BLaER1 (cell line): Measurements from ENCODE around the gene JAM2.

Experiments used
- H3K27ac ChIP-seq: shearing (Covaris generic); formaldehyde crosslinking; 2 replicates; pipeline ENCODE4 v1.8.1; 2022
- H3K27me3 ChIP-seq: shearing (Covaris generic); formaldehyde crosslinking; 2 replicates; pipeline ENCODE4 v1.8.1; 2022
- H3K36me3 ChIP-seq: shearing (Covaris generic); formaldehyde crosslinking; 2 replicates; pipeline ENCODE4 v1.8.1; 2022
- H3K4me1 ChIP-seq: shearing (Covaris generic); formaldehyde crosslinking; 2 replicates; pipeline ENCODE4 v1.8.1; 2022
- H3K4me2 ChIP-seq: shearing (Covaris generic); formaldehyde crosslinking; 2 replicates; pipeline ENCODE4 v1.8.1; 2022
- H3K4me3 ChIP-seq: shearing (Covaris generic); formaldehyde crosslinking; 2 replicates; pipeline ENCODE4 v1.8.1; 2022
- H3K9ac ChIP-seq: shearing (Covaris generic); formaldehyde crosslinking; 2 replicates; pipeline ENCODE4 v1.8.1; 2022
- H3K9me3 ChIP-seq: shearing (Covaris generic); formaldehyde crosslinking; 2 replicates; pipeline ENCODE4 v1.8.1; 2022
- H4K20me1 ChIP-seq: shearing (Covaris generic); formaldehyde crosslinking; 2 replicates; pipeline ENCODE4 v1.8.1; 2022
- Cebpa-rat ChIP-seq: shearing (Covaris generic); IDR thresholded peaks from 2 replicates; pipeline ENCODE4 v1.8.1; 2022

Gene JAM2

GRCh38 chr21:25764065-25764464, 125.0 kb downstream of the JAM2 start:
- H4K20me1 ChIP-seq: no peaks in the 10 kb centered on the region
- TF ChIP-seq Cebpa-rat: no peak
- no peaks in the 10 kb centered on the region for H3K9me3 ChIP-seq
- no peak overlapping the region for H3K9ac ChIP-seq
- no peak overlapping the region for H3K27ac ChIP-seq
- no peaks in the 10 kb centered on the region for H3K4me1 ChIP-seq
- no peak overlapping the region for H3K4me3 ChIP-seq
- peaks cover 79% of the 10 kb centered on the region for H3K36me3 ChIP-seq
- H3K4me2 ChIP-seq: no peak overlapping the region
- no peaks in the 10 kb centered on the region for H3K27me3 ChIP-seq
